Omental fat pad (tissue), 4 donors: ENCODE data around the gene KLHL22. TPM values are rescaled to one million over a fixed set of nuclear protein-coding genes. Genes with fewer than 3 reads are reported as not detected.
"Not testable (repeated sequence)": the region's sequence is repeated elsewhere in the genome, so short reads cannot be mapped to it uniquely, and the experiment has no call there.

Source experiments
- ATAC-seq: fragments of 150-250 bp; one replicate; pipeline ENCODE4 v1.9.1; 2016; ENCODE audit warnings: mild to moderate bottlenecking, moderate library complexity; ENCODE audit not compliant: low FRiP score
- DNase-seq: peaks from one replicate; pipeline ENCODE4 v3.0.0-alpha.2; 2019; ENCODE audit warnings: low spot score
- CTCF ChIP-seq, 3 donors: fragments of 450-650 bp; IDR thresholded peaks; one replicate each; pipeline ENCODE4 v1.5.1; 2016 to 2017; ENCODE audit warnings: antibody characterized with exemption in 3 of 3, mild to moderate bottlenecking in 3 of 3, moderate library complexity in 2 of 3
- total RNA-seq, 4 donors: library from RNA; depleted of rRNA; stranded (reverse); fragments of >200 nt; gene quantifications; one replicate each; pipeline ENCODE4 v1.1.0, GENCODE V29; 2016

KLHL22 gene
- total RNA-seq, 4 donors from 2014 or later = 19.8 to 45.0 (median 32.9) TPM

GRCh38 chr22:20486229-20486628 is 9.4 kb downstream of the KLHL22 start:
- no peak for TF ChIP-seq CTCF (IDR thresholded peaks at IDR 0.05)
- DNase-seq (no peak), ATAC-seq (no peak)

DNA sequence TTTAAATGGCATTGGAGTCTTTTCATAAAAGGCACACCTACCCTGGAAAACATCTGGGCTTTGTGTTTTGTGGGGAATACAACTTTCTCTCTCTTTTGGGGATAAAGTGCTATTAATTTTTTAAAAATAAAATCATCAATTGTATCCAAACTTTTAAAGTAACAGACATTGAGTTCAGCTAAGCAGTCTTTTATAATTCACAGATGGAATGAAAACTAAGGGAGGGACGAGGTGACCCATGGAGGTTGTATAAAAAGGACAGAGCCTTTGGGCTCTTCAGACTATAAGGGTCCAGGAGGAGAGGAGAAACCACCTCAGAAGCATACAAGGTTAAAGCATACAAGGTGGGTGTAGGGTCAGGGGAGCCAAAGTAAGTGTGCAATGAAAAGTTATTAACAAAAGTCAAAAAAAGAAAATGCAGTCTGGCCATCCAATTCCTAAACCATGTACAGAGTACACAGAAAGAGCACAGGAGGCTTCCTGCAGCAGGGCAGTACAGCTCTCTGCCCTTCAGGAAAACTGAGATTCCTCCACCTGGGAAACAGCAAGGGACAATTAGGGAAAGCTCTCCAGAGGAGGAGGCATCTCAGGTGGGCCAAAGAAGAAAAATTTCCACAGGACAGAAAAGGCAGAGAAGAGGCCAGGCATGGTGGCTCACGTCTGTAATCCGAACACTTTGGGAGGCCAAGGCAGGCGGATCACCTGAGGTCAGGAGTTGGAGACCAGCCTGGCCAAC is 10.5 kb downstream of the KLHL22 start:
- TF ChIP-seq CTCF (IDR thresholded peaks at IDR 0.05) = no peak
- DNase-seq (no peak), ATAC-seq (no peak)

DNA sequence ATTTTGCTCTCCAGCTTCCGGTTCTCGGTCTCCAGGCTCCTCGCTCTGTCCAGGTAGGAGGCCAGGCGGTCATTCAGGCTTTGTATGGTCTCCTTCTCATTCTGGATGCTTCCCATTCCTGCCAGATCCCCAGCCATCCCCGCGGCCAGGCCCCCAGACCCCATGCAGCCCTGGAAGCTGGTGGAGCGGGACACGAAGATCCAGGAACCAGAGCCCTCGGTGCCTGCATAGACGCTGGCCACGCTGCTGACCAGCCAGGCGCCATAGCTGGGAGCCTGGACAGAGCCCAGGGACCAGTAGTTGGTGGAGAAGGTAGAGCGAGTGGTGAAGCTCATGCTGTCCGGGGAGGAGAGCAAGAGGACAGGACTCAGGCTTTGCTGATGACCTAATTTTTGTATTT is 11.8 kb downstream of the KLHL22 start:
- ATAC-seq = no peak
- TF ChIP-seq CTCF (IDR thresholded peaks at IDR 0.05) = no peak
- DNase-seq = no peak

DNA sequence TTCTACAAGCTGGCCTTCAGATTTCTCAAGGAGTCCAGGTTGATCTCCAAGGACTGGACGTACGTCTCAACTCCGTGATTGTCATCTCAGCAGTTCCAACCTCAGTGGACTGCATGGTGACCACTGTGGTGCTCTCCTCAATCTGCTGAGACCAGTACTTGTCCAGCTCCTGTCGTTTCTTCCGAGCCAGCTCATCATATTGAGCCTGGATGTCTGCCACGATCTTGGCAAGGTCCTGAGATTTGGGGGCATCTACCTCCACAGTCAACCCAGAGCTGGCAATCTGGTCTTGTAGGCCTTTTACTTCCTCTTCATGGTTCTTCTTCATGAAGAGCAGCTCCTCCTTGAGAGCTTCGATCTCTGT is 12.5 kb downstream of the KLHL22 start:
- DNase-seq, ATAC-seq: not testable (repeated sequence)

DNA sequence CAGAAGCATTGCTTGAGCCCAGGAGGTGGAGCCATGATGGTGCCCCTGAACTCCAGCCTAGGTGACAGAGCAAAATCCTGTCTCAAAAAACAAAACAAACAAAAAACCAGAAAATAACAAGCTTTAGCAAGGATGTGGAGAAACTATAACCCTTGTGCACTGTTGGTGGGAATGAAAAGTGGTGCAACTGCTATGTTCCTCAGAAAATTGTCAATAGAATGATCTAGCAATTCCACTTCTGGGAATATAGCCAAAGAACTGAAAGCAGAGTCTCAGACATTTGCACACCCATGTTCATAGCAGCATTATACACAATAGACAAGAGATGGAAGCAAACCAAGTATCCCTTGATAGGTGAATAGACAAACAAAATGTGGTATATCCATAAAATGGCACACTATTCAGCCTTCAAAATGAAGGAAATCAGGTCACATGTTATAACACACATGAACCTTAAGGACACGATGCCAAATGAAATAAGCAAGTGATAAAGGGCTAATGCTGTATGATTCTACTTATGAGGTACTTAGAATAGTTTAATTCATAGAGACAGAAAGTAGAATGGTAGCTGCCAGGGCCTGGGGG is 15.9 kb downstream of the KLHL22 start:
- no peak for ATAC-seq
- DNase-seq = no peak
- TF ChIP-seq CTCF (IDR thresholded peaks at IDR 0.05) = no peak

GRCh38 chr22:20478059-20478458 is 17.5 kb downstream of the KLHL22 start:
- not testable (repeated sequence) for DNase-seq, ATAC-seq

- not testable (repeated sequence) for DNase-seq, ATAC-seq
Observed at GRCh38 chr22:20475569-20475968, 20.0 kb downstream of the KLHL22 start.

GRCh38 chr22:20475115-20475436 is 20.5 kb downstream of the KLHL22 start:
- no peak for DNase-seq
- ATAC-seq = no peak
- no peak for TF ChIP-seq CTCF (IDR thresholded peaks at IDR 0.05)
